Measurements from ENCODE around the gene PCAT6.

GRCh38 chr1:202781180-202781579 lies 29.6 kb upstream of the PCAT6 start:
- TF ChIP-seq CTCF (conservative IDR thresholded peaks at IDR 0.05) (no peak), ZFX (IDR thresholded peaks at IDR 0.05) (no peak)

All from C4-2B (cell line).